ENCODE measurements around the gene TBL1X. TPM values are rescaled to one million over a fixed set of nuclear protein-coding genes. Genes with fewer than 3 reads are reported as not detected.

The TBL1X gene
- total and polyA plus RNA-seq, 2 of the 4 experiments (the other 2 are of a cell fraction) = 16.2 to 20.8 TPM

- no peak overlapping the region for H3K27ac ChIP-seq (ENCODE audit: insufficient read depth, low read length)
- ChIA-PET CTCF (no interaction called here), POLR2A (ENCODE audit: unreplicated experiment) (no interaction called here)
- H4K91ac ChIP-seq (ENCODE audit: insufficient read depth, low read depth, low read length) = no peak overlapping the region
- no peak overlapping the region for H2AK5ac ChIP-seq (ENCODE audit: low read depth, low read length)
- H3K56ac ChIP-seq (ENCODE audit: extremely low read depth, insufficient read depth, low read length) = no peak overlapping the region
- H3K27me3 ChIP-seq (ENCODE audit: control insufficient read depth, insufficient read depth, low read length) = no peaks in the 10 kb centered on the region
- no peak overlapping the region for H2BK5ac ChIP-seq (ENCODE audit: low read depth, low read length, poor library complexity, severe bottlenecking)
- no peak overlapping the region for H3K23ac ChIP-seq (ENCODE audit: low read depth, low read length)
- no peak for TF ChIP-seq CHD1 (IDR thresholded peaks at IDR 0.05; ENCODE audit: low read depth, low read length)
- TF ChIP-seq FOS (IDR thresholded peaks at IDR 0.05; ENCODE audit: low read depth, low read length) = no peak
- TF ChIP-seq, protein P1, sequence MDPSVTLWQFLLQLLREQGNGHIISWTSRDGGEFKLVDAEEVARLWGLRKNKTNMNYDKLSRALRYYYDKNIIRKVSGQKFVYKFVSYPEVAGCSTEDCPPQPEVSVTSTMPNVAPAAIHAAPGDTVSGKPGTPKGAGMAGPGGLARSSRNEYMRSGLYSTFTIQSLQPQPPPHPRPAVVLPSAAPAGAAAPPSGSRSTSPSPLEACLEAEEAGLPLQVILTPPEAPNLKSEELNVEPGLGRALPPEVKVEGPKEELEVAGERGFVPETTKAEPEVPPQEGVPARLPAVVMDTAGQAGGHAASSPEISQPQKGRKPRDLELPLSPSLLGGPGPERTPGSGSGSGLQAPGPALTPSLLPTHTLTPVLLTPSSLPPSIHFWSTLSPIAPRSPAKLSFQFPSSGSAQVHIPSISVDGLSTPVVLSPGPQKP (IDR thresholded peaks at IDR 0.05; ENCODE audit: borderline replicate concordance, low read depth, low read length) = no peak
- no peak for TF ChIP-seq BHLHE40 (IDR thresholded peaks at IDR 0.05; ENCODE audit: low read depth, low read length)
- TF ChIP-seq MAZ (IDR thresholded peaks at IDR 0.05; ENCODE audit: borderline replicate concordance, low read depth, low read length) = no peak
- TF ChIP-seq USF2 (IDR thresholded peaks at IDR 0.05; ENCODE audit: low read depth, low read length) = no peak
- no peak for TF ChIP-seq SMC3 (IDR thresholded peaks at IDR 0.05; ENCODE audit: low read depth, low read length)
- no peak for TF ChIP-seq MAFK (IDR thresholded peaks at IDR 0.05; ENCODE audit: low read depth, low read length)
- no peak for TF ChIP-seq RAD21 (IDR thresholded peaks at IDR 0.05; ENCODE audit: low read length)
- no peak for TF ChIP-seq CEBPB (IDR thresholded peaks at IDR 0.05; ENCODE audit: low read depth, low read length)
- TF ChIP-seq NFE2L2 (IDR thresholded peaks at IDR 0.05; ENCODE audit: low read depth, low read length) = no peak
- WGBS, 2 experiments (ENCODE audit: extremely low coverage in 2 of 2, insufficient read length in 1 of 2) = no CpG with 5 or more reads among the region's 3 CpGs
- H4K20me1 ChIP-seq (ENCODE audit: insufficient read depth, low read length) = peaks cover 17% of the 10 kb centered on the region
- in situ Hi-C loops (cut with MboI; ENCODE audit: low sequenced_read_pairs) = no loop called here
- H2AK9ac ChIP-seq (replicated peaks; ENCODE audit: low read depth, low read length, poor library complexity) = no peak overlapping the region
- H3K18ac ChIP-seq (ENCODE audit: low read depth, low read length) = no peak overlapping the region
- no peak overlapping the region for H3K4me2 ChIP-seq (ENCODE audit: low read depth, low read length)
- no peak overlapping the region for H3K4me3 ChIP-seq (ENCODE audit: insufficient read depth, low read depth, low read length)
- H2BK120ac ChIP-seq (ENCODE audit: low read depth, low read length) = no peak overlapping the region
- H2BK20ac ChIP-seq (ENCODE audit: low read depth, low read length) = no peak overlapping the region
- no peak overlapping the region for H2BK15ac ChIP-seq (ENCODE audit: low read depth, low read length)
- H3K36me3 ChIP-seq (ENCODE audit: control insufficient read depth, insufficient read depth, low read length) = peaks cover 19% of the 10 kb centered on the region
- intact Hi-C loops (cut with micrococcal nuclease) = no loop called here
- H3K4ac ChIP-seq (ENCODE audit: low read depth, low read length) = no peak overlapping the region
- no peak overlapping the region for H4K8ac ChIP-seq (ENCODE audit: low read depth in 2 of 2, low read length in 2 of 2)
- H3K9ac ChIP-seq (ENCODE audit: low read depth, low read length) = no peak overlapping the region
- dilution Hi-C loops (cut with HindIII; ENCODE audit: low sequenced_read_pairs, unreplicated experiment) = no loop called here
- no peak overlapping the region for H3K14ac ChIP-seq (replicated peaks; ENCODE audit: low read depth, low read length)
- ATAC-seq (ENCODE audit: low read depth) (no peak), DNase-seq (no peak)
- H3K9me3 ChIP-seq (ENCODE audit: control insufficient read depth, insufficient read depth, low read length) = peaks cover 1% of the 10 kb centered on the region; the same call in 1 of the 2 replicates
- peaks cover 6% of the 10 kb centered on the region; the same call in 1 of the 2 replicates for H3K4me1 ChIP-seq (ENCODE audit: control insufficient read depth, insufficient read depth, low read length)
- H2AFZ ChIP-seq (replicated peaks; ENCODE audit: low read length, poor library complexity) = no peak overlapping the region
- no peak overlapping the region for H4K5ac ChIP-seq (ENCODE audit: low read depth, low read length)
- peaks cover 4 to 45% of the 10 kb centered on the region in 2 experiments; a peak in 3 of 4 replicates for H3K79me1 ChIP-seq (ENCODE audit: low read depth in 1 of 2, low read length in 2 of 2)
- H3K9me1 ChIP-seq (ENCODE audit: insufficient read depth, low read length) = peaks cover 8% of the 10 kb centered on the region
- BruUV-seq (replicated peaks) = no TSS peak
Measured at GRCh38 chrX:9656871-9657270, 192.0 kb downstream of the TBL1X start.

All from IMR-90 (cell line).